GM18505 (cell line): ENCODE measurements around the gene SPATA4.
"Not testable (repeated sequence)": the region's sequence is repeated elsewhere in the genome, so short reads cannot be mapped to it uniquely, and the experiment has no call there.

Experiments used
- ATAC-seq: cut with Tn5 transposase; IDR thresholded peaks from one replicate; pipeline ENCODE4 v1.9.1; 2021; ENCODE audit not compliant: unreplicated experiment
- POLR2A ChIP-seq: IDR thresholded peaks from 4 replicates; pipeline ENCODE4 v1.6.1; 2011; ENCODE audit warnings: borderline replicate concordance; ENCODE audit not compliant: insufficient read depth, insufficient read length; ENCODE audit errors: extremely low read depth

SPATA4 gene

GRCh38 chr4:176195184-176195978 lies at the start of gene SPATA4:
Gene SPATA4 (minus strand): TSS chr4:176195585. CDS start chr4:176195562, 23 bp downstream.
- peak; percentile 99 for ATAC-seq
- TF ChIP-seq POLR2A, result no peak

DNA sequence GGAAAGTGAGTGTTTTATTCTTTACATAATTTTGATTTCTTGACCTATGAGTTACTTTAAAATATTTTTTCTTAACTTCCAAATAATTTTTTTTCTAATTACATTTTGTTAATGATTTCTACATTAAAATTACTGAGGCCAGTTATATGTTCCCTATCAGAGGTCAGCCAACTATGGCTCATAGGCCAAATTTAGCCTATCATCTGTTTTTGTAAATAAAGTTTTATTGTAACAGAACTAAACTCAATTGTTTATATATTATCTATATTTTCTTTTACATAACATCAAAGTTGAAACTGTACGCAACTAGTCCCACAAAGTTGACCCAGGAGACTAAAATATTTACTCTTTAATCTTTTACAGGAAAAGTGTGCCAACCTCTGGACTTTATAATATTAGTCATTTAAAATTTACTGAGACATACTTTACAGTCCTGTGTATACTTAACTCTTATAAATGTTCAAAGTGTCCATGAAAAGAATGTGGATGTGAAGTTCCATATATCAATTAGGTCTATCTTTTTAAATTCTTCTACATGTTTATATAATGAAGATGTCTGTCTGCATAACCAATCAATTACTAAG lies 47.5 kb upstream of the SPATA4 start:
- ATAC-seq, result no peak
- no peak for TF ChIP-seq POLR2A

GRCh38 chr4:176241703-176242102 lies 46.3 kb upstream of the SPATA4 start:
- no peak for ATAC-seq
- no peak for TF ChIP-seq POLR2A

DNA sequence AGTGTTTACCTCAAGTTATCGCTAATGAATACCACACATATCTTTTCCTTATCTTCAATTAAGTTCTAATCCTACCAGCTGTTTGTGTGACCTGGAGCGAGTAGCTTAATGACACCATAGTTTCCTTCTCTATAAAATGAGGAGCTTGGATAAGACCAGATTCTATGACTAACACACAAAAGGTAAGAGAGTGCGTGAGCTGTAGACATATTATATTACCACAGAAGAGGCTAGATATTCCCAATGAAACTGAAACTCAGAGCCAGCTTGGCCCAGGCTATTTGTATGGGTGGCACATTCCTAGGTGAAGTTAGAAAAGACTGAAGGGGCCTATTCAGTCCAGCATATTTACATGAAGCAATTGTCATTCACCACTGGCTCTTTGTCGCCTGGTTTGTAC lies 43.4 kb upstream of the SPATA4 start:
- ATAC-seq, result no peak
- TF ChIP-seq POLR2A, result no peak

DNA sequence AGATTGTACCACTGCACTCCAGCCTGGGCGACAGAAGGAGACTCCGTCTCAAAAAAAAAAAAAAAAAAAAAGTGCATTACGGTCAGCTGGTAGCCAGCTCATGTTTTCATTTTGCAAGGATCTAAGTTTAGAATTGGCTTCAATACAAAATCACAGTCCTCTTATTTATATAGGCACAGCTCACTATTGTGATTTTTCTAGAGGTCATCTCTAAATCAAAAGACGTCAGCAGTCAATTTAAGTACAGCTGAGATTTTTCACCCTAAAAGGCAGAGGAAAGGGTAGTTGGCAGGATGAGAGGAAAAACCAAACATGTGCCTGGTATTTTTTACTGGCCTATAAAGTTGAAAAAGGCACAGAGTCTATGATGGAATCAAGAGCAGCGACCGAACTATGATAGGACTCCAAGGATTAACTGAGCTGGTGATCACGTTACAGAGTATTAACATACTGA lies 42.8 kb upstream of the SPATA4 start:
- no peak for TF ChIP-seq POLR2A

GRCh38 chr4:176236946-176237345 lies 41.6 kb upstream of the SPATA4 start:
- no peak for TF ChIP-seq POLR2A
- no peak for ATAC-seq

More for the DNA sequence above, 42.8 kb upstream of the SPATA4 start:
- ATAC-seq, result no peak

- no peak for TF ChIP-seq POLR2A
- no peak for ATAC-seq
Measured at GRCh38 chr4:176230836-176231235, 35.5 kb upstream of the SPATA4 start.

DNA sequence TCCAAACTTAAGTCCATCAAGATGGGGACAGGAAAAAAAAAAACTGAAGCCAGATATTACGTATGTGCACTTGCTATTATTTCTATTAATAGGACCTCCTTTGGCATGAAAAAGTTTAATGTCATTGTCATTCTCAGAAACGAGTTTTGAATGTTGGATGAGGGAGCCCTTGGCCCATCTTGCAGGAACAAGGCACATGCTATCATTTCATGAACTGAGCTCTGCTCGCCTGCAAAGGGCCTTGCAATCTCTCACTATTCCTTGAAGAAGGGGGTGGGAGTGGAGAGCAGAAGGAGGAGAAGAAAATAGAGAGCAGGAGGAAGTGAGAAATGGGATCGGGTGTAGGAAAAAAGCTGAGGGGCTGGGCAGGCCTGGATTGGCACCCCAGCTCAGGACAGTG lies 34.3 kb upstream of the SPATA4 start:
- no peak for ATAC-seq
- no peak for TF ChIP-seq POLR2A

DNA sequence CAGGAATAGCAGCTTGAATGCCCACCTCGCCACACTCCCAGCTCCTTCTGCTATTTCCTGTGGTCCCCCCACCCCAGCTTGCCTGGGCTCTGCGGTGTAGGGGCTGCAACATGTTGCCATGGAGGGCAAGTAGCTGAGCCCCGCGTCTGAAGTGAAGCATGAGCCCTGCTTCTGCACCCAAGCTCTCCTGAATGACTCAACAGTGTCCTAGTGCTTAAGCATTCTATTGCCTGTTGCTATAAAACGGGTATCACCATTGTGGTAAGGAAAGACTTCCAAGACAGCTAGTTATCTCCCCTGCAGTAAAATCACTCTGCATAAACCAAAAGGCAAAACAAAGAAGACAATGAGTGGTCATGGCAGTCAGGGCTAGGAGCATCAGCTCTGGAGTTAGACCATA lies 31.4 kb upstream of the SPATA4 start:
- ATAC-seq, result no peak
- TF ChIP-seq POLR2A, result no peak

DNA sequence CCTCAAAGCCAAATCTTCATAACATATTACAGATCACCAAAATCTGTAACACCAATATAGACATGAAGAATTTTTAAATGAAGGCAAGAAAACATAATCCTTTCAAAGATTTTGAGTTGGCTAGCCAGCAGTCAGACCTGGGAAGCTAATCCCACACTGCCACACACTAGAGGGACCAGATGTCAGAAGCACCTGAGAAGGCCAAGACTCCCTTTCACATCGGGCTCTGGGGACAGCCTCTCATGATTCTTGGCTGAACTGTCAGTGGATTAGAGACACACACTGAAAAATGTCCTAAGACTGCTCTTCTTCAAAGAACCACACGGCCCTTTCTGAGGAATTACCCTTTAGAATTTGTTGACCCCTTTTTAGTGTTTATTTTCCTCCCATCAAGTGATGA lies 28.2 kb upstream of the SPATA4 start:
- TF ChIP-seq POLR2A, result no peak
- no peak for ATAC-seq

DNA sequence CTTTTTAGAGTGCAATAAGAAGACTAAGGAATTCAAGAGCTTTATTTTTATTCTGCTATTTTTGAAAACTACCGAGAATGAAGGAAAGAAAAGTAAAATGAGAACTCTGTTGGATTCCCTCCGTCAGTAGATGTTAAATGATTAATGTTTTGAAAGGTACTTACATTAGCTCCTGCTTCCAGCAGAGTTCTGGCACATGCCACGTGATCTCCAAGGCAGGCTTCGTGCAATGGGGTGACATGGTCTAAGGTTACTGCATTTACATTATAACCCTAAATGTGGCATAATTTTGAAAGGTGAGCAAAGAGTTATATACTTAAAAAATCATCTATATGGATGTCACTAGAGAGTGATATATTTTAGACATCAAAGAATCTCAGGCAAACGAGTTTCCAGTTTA lies 26.8 kb upstream of the SPATA4 start:
- TF ChIP-seq POLR2A, result no peak
- no peak for ATAC-seq

DNA sequence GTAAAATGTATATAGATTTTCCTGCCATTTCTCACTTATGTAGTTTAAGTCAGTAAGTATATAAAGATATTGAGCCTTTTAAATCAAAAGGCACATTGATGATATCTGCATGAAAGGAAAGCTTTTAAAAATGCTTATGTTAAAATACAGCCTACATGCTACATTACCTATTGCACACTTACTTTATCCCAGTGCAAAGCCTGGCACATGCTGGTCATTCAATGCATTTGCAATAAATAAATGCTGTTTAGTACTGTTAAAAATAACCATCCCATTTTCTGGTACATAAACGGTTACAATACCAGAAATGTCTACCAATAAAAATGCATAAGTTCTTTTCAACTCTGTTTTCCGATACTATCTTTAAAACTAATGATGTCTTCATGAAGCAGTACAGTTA lies 22.1 kb upstream of the SPATA4 start:
- TF ChIP-seq POLR2A, result no peak
- no peak for ATAC-seq

- ATAC-seq, result not testable (repeated sequence)
Measured at GRCh38 chr4:176212351-176212750, 17.0 kb upstream of the SPATA4 start.

DNA sequence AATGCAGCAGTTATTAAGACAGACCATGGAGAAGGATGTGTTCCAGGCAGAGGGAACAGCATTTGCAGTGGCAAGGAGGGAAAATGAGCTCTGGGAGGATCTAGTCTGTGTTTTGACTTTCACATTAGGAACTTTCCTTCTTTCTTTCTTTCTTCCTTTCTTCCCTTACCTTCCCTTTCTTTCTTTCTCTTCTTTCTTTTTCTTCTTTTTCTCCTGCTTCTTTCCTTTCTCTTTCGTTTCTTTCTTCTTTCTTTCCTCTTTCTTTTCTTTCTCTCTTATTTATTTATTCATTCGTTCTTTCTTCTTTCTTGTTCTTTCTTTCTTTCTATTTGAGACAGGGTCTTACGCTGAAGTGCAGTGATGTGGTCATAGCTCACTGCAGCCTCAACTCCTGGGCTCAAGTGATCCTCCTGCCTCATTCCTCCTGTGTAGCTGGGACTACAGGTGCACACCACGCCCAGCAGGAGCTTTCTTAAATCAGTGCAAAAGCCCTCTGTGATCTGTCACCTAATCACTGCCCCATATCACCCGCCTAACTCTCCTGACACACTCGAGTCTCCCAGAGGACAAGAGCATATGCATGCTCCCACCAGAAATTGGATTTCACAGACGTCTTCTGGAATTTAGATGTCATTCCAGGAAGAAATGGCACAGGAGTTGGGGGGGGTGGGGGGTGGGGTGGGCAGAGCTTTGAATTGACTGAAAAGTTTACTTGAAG lies 15.4 kb upstream of the SPATA4 start:
- TF ChIP-seq POLR2A, result no peak
- no peak for ATAC-seq
